Psoas muscle (tissue), 8 donors: ENCODE data around the gene ERC2. TPM values are rescaled to one million over a fixed set of nuclear protein-coding genes. Genes with fewer than 3 reads are reported as not detected.

ENCODE experiments used
- ATAC-seq, 4 donors: fragments of 200-7000 bp; cut with Tn5 transposase; one replicate each; pipeline ENCODE4 v1.9.1; 2020; ENCODE audit warnings: moderate library complexity in 3 of 4, mild to moderate bottlenecking in 2 of 4
- DNase-seq, 2 donors: peaks; one replicate each; pipeline ENCODE4 v3.0.0-alpha.2; 2020
- H3K27ac ChIP-seq: fragments of 200-600 bp; one replicate; pipeline ENCODE4 v1.8.0; 2022
- H3K27me3 ChIP-seq, 3 donors: fragments of 200-600 bp in 1 of 3; one replicate each; pipeline versions ENCODE4 v1.6.1 to v1.8.0; 2013 to 2022; ENCODE audit warnings: low read length in 2 of 3, mild to moderate bottlenecking in 2 of 3, moderate library complexity in 1 of 3; ENCODE audit not compliant: insufficient read depth in 3 of 3
- H3K36me3 ChIP-seq, 2 donors: fragments of 200-600 bp in 1 of 2; one replicate each; pipeline versions ENCODE4 v1.6.1 to v1.8.0; 2013 to 2022; ENCODE audit warnings: low read depth in 1 of 2, mild to moderate bottlenecking in 1 of 2, moderate library complexity in 1 of 2; ENCODE audit not compliant: insufficient read depth in 1 of 2
- H3K4me1 ChIP-seq: fragments of 200-600 bp; one replicate; pipeline ENCODE4 v1.8.0; 2022
- H3K4me3 ChIP-seq: fragments of 200-600 bp; one replicate; pipeline ENCODE4 v1.8.0; 2022; ENCODE audit warnings: mild to moderate bottlenecking
- H3K9me3 ChIP-seq: fragments of 200-600 bp; one replicate; pipeline ENCODE4 v1.8.0; 2022
- WGBS, 3 donors: extraction: QIAGEN DNeasy Blood & Tissue Kit; methylation state at CpG; one replicate each; pipeline versions ENCODE4 v1.1.6 to v1.1.7; 2013; 5-methylcytosine and 5-hydroxymethylcytosine counted together
- intact Hi-C, 2 donors: fragments of 100-400 bp; cut with DNase I; formaldehyde crosslinking; loops; one replicate each; pipeline versions ENCODE4 v1.11.0 to v1.14.2; 2022
- polyA plus RNA-seq, 3 donors: library from polyadenylated mRNA; stranded (reverse); fragments of 200-250 nt; gene quantifications; one replicate each; pipeline ENCODE4 v1.2.3, GENCODE V29; 2013
- total RNA-seq, 4 donors: library from RNA; stranded (reverse); fragmentation: NEBNext Ultra II Directional in 2 of 4; extraction: Animal tissue kit (Norgen Biotek cat#: 25700) in 2 of 4; gene quantifications; one replicate each; pipeline versions ENCODE4 v1.2.1 to v1.2.4, GENCODE V29; 2021 to 2023
- TF ChIP-seq, protein P1 (sequence below): fragments of 200-600 bp; IDR thresholded peaks from one replicate; pipeline ENCODE4 v1.8.0; 2022; ENCODE audit warnings: antibody characterized with exemption
- donor health status: healthy with polysubstance abuse.
- donor health status: DM: no; HTN: no; CAD: no; lungs with moderate emphysema.
- donor health status: Bipolar disorder and iron deficiency.
- donor health status: healthy.
- donor health status: DM: yes; HTN: yes; CAD: no.
- donor health status: DM: no; HTN: no; CAD: no.
- donor health status: DM: no; HTN: no; CAD: no.
- donor health status: DM: yes; HTN: yes; CAD: no.

ERC2 gene
- total and polyA plus RNA-seq, 7 donors: 0.04 to 0.15 TPM; not detected in 5

DNA sequence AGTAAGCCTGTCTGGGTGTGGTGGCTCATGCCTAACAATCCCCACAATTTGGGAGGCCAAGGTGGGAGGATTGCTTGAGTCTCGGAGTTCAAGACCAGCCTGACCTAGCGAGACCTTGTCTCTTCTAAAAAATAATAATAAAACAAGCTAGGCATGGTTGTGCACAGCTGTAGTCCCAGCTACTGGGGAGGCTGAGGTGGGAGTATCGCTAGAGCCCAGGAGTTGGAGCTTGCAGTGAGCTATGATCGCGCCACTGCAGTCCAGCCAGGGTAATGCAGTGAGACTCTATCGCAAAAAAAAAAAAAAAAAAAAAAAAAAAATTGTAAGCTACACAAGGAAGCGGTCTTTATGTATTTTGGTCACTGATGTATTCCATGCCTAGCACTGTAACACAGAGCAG, 738.7 kb downstream of the ERC2 start:
- no peak for DNase-seq
- 81 to 91% (median 82%) methylated on average over 7 of the region's 7 CpGs for WGBS, 3 donors
- H3K4me3 ChIP-seq: no peak overlapping the region
- TF ChIP-seq, protein P1, sequence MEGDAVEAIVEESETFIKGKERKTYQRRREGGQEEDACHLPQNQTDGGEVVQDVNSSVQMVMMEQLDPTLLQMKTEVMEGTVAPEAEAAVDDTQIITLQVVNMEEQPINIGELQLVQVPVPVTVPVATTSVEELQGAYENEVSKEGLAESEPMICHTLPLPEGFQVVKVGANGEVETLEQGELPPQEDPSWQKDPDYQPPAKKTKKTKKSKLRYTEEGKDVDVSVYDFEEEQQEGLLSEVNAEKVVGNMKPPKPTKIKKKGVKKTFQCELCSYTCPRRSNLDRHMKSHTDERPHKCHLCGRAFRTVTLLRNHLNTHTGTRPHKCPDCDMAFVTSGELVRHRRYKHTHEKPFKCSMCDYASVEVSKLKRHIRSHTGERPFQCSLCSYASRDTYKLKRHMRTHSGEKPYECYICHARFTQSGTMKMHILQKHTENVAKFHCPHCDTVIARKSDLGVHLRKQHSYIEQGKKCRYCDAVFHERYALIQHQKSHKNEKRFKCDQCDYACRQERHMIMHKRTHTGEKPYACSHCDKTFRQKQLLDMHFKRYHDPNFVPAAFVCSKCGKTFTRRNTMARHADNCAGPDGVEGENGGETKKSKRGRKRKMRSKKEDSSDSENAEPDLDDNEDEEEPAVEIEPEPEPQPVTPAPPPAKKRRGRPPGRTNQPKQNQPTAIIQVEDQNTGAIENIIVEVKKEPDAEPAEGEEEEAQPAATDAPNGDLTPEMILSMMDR: no peak
- H3K4me1 ChIP-seq: no peaks in the 10 kb centered on the region
- no peaks in the 10 kb centered on the region for H3K9me3 ChIP-seq
- ATAC-seq: no peak
- no peaks in the 10 kb centered on the region for H3K27me3 ChIP-seq
- no peak overlapping the region for H3K27ac ChIP-seq
- no peaks in the 10 kb centered on the region for H3K36me3 ChIP-seq
- intact Hi-C loops: loop anchor here in 1 of 2 donors (10.0 kb wide), 1 partner anchor 245 kb away; the partner anchor contains the start of gene WNT5A

DNA sequence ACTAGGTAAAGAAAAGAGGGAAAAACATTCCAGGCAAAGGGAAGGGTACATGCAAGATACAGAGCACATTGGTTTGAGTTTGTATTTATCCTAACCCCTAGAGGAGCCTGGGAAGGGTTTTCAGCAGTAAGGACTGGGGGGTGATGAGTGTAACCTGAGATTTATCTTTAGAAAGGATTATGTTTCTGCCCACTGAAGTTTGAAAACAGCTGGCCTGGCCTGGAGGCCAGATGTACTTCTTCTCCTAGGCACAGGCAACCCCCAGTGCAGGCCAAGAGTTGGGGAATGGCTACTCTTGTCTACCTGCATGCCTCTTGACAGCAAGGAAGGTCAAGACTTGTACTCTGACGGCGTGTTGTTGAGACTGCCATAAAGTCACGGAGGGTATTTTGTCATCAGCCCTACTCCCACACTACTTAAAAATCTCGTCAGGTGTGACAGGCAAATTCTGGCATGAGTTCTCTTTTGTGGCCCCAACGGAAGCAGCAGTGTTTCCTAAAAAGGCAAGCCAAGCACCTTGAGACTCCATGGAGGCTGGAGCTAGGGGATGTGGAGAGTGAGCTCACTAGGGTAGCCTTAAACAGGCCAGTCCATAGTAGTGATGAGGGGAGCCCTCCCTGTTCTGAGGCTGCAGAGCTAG, 739.7 kb downstream of the ERC2 start:
- intact Hi-C loops: loop anchor here in 1 of 2 donors (10.0 kb wide), 1 partner anchor 244 kb away; the partner anchor contains the start of gene WNT5A
- DNase-seq (no peak), ATAC-seq (no peak)
- H3K27ac ChIP-seq: no peak overlapping the region
- H3K9me3 ChIP-seq: no peaks in the 10 kb centered on the region
- WGBS, 3 donors: 75 to 80% (median 79%) methylated on average over 5 of the region's 5 CpGs
- no peak overlapping the region for H3K4me3 ChIP-seq
- TF ChIP-seq, protein P1: no peak
- no peaks in the 10 kb centered on the region for H3K4me1 ChIP-seq
- H3K27me3 ChIP-seq: no peaks in the 10 kb centered on the region
- no peaks in the 10 kb centered on the region for H3K36me3 ChIP-seq

DNA sequence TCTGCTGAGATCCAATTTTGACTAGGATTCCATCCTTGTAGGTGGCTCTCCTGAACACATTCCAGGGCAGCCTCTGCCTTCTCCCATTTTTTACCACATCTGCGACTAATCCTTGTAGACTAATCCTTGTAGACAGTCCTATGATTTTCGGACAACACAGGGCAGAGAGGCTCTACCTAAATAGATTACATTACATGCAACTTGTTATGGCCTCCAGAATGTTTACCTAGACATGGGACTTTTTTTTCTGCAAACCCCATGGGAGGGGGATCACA, 741.8 kb downstream of the ERC2 start:
- Histone ChIP-seq H3K27me3 (no peaks in the 10 kb centered on the region), H3K4me3 (no peak overlapping the region), H3K36me3 (no peaks in the 10 kb centered on the region), H3K9me3 (no peaks in the 10 kb centered on the region), H3K27ac (no peak overlapping the region), H3K4me1 (no peaks in the 10 kb centered on the region)
- TF ChIP-seq, protein P1: no peak
- ATAC-seq (no peak), DNase-seq (no peak)
- WGBS, 3 donors: 88 to 92% (median 92%) methylated on average over 2 of the region's 2 CpGs
- intact Hi-C loops: loop anchor here in 1 of 2 donors (10.0 kb wide), 1 partner anchor 242 kb away; the partner anchor contains the start of gene WNT5A

DNA sequence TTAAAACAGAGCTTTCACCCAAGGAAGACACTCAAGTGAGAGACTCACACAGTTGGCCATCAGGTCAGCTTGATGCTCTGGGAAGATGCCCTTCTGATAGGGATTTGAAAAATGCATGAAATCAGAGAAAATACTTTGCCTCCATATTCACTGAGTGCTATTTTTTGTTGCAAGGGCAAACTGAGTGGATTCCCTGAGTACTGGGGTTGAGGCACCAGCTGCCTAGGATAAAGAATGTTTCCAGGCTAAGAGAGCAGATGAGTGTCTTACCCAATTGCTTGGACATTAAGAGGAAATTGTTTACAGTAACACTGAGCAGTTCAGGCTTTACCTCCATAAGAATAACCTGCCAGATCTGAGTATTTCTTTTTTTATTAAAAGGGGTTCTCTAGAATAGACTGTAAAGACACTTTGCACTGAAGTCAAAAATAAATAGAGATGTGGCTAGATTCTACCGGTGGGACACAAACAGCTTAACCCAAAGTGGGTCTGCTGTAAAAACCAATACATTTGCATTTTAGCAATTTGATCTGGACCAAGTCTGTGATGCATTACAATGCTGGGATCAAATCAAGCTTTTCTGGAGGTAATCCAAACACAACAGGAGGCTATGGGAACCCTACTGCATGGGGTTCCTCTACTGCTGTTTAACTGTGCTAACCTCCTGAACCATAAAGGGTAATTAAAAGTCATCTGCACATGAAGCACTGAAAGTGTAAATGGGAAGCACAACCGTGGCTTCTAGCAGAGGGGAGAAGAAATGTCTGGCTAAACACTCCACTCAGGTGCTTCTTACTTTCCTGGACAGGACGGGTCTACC, 742.4 kb downstream of the ERC2 start:
- TF ChIP-seq, protein P1: no peak
- Histone ChIP-seq H3K27me3 (no peaks in the 10 kb centered on the region), H3K36me3 (no peaks in the 10 kb centered on the region), H3K9me3 (no peaks in the 10 kb centered on the region), H3K4me1 (no peaks in the 10 kb centered on the region), H3K27ac (no peak overlapping the region), H3K4me3 (no peak overlapping the region)
- WGBS, 3 donors: 34 to 50% (median 43%) methylated on average over 3 of the region's 3 CpGs
- ATAC-seq (no peak), DNase-seq (no peak)
- intact Hi-C loops: loop anchor here in 1 of 2 donors (10.0 kb wide), 1 partner anchor 241 kb away; the partner anchor contains the start of gene WNT5A
